ENCODE results near the gene FBXO40.

- TF ChIP-seq, protein P1, sequence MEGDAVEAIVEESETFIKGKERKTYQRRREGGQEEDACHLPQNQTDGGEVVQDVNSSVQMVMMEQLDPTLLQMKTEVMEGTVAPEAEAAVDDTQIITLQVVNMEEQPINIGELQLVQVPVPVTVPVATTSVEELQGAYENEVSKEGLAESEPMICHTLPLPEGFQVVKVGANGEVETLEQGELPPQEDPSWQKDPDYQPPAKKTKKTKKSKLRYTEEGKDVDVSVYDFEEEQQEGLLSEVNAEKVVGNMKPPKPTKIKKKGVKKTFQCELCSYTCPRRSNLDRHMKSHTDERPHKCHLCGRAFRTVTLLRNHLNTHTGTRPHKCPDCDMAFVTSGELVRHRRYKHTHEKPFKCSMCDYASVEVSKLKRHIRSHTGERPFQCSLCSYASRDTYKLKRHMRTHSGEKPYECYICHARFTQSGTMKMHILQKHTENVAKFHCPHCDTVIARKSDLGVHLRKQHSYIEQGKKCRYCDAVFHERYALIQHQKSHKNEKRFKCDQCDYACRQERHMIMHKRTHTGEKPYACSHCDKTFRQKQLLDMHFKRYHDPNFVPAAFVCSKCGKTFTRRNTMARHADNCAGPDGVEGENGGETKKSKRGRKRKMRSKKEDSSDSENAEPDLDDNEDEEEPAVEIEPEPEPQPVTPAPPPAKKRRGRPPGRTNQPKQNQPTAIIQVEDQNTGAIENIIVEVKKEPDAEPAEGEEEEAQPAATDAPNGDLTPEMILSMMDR (IDR thresholded peaks at IDR 0.05; ENCODE audit: low read length) = no peak
- TF ChIP-seq EZH2 (IDR thresholded peaks at IDR 0.05; ENCODE audit: borderline replicate concordance, low read length) = no peak
These were observed 26.4 kb upstream of the FBXO40 start for GRCh38 chr3:121566773-121567172.

Data from OCI-LY1 (cell line).